Pancreas (tissue), 10 donors: ENCODE results near the gene SBK1. TPM values are rescaled to one million over a fixed set of nuclear protein-coding genes. Genes with fewer than 3 reads are reported as not detected.

Experiments
- ATAC-seq, 4 donors: fragments of 200-7000 bp; cut with Tn5 transposase; one replicate each; pipeline versions ENCODE4 v1.8.0 to v1.9.1; 2020; ENCODE audit warnings: mild to moderate bottlenecking in 4 of 4, moderate library complexity in 4 of 4
- DNase-seq, 6 donors: peaks; one replicate each; pipeline ENCODE4 v3.0.0-alpha.2; 2020
- FAIRE-seq: peaks from 2 replicates; lab custom pipeline; 2012; peaks lifted over from hg19 to GRCh38; lab: Jason Lieb, UNC
- H3K27ac ChIP-seq, 4 donors: fragments of 200-600 bp; sonication (generic); 1 replicate in 3 of 4; 2 replicates in 1 of 4; pipeline versions ENCODE4 v1.5.0 to v1.8.0; 2020
- H3K27me3 ChIP-seq, 4 donors: fragments of 200-600 bp; one replicate each; pipeline ENCODE4 v1.8.0; 2021
- H3K36me3 ChIP-seq, 3 donors: fragments of 200-600 bp; sonication (generic) in 1 of 3; one replicate each; pipeline versions ENCODE4 v1.5.0 to v1.8.0; 2020 to 2021
- H3K4me1 ChIP-seq, 3 donors: fragments of 200-600 bp; one replicate each; pipeline ENCODE4 v1.8.0; 2021
- H3K4me3 ChIP-seq, 4 donors: fragments of 200-600 bp; sonication (generic) in 2 of 4; one replicate each; pipeline versions ENCODE4 v1.5.0 to v1.8.0; 2020 to 2021
- H3K9me3 ChIP-seq, 4 donors: fragments of 200-600 bp; one replicate each; pipeline ENCODE4 v1.8.0; 2021
- WGBS, 2 donors: extraction: QIAGEN DNeasy Blood & Tissue Kit; methylation state at CpG; one replicate each; pipeline ENCODE4 v1.1.7; 2013; 5-methylcytosine and 5-hydroxymethylcytosine counted together
- intact Hi-C, 3 donors: fragments of 100-400 bp; cut with DNase I; formaldehyde crosslinking; loops; one replicate each; pipeline versions ENCODE4 v1.11.1 to v1.14.2; 2022
- polyA plus RNA-seq, 2 donors: library from polyadenylated mRNA; stranded (reverse); fragments of 200-250 nt; gene quantifications; one replicate each; pipeline ENCODE4 v1.2.3, GENCODE V29; 2013
- total RNA-seq, 6 donors: library from RNA; stranded (reverse); fragmentation: NEBNext Ultra II Directional in 4 of 6; extraction: Animal tissue kit (Norgen Biotek cat#: 25700) in 4 of 6; gene quantifications; one replicate each; pipeline versions ENCODE4 v1.2.1 to v1.2.4, GENCODE V29; 2021 to 2023
- TF ChIP-seq, protein P1 (sequence below), 4 donors: fragments of 200-600 bp; sonication (generic) in 3 of 4; IDR thresholded peaks; one replicate each; pipeline versions ENCODE4 v1.5.0 to v1.8.0; 2021; ENCODE audit warnings: antibody characterized with exemption in 4 of 4
- donor health status: healthy with polysubstance abuse.
- donor health status: DM: no; HTN: no; CAD: no; lungs with moderate emphysema.
- donor health status: DM: no; HTN: no; CAD: no.
- donor health status: control.
- donor health status: control.
- donor health status: Bipolar disorder and iron deficiency.
- donor health status: DM: yes; HTN: yes; CAD: no.
- donor health status: DM: no; HTN: no; CAD: no.
- donor health status: DM: no; HTN: no; CAD: no.
- donor health status: DM: yes; HTN: yes; CAD: no.

The SBK1 gene
- total and polyA plus RNA-seq, 8 donors: 0.96 to 4.0 (median 1.5) TPM

DNA sequence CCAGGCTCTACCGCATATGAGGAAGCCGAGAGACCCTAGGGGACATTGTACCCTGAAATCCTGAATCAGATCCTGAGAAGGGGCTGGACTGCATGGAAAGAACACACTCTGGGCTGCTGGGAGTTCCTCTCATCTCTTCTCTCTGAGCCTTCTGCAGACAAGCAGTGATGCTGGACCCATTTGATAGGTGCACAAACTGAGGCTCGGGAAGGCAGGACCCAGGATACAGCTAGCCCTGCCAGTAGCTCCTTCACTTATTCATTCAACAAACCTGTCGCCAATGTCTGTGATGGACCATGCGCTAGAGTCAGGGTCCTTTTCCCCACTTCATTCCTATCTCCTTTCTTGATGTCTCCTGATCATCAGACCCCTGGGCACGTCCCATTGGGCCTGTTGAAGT is 1.9 kb downstream of the SBK1 start:
- Histone ChIP-seq H3K9me3 (no peaks in the 10 kb centered on the region), H3K27me3 (no peaks in the 10 kb centered on the region), H3K4me3 (no peak overlapping the region), H3K36me3 (no peaks in the 10 kb centered on the region), H3K27ac (no peak overlapping the region), H3K4me1 (peaks cover 0 to under 1% (median 0%) of the 10 kb centered on the region in 3 donors)
- TF ChIP-seq, protein P1, sequence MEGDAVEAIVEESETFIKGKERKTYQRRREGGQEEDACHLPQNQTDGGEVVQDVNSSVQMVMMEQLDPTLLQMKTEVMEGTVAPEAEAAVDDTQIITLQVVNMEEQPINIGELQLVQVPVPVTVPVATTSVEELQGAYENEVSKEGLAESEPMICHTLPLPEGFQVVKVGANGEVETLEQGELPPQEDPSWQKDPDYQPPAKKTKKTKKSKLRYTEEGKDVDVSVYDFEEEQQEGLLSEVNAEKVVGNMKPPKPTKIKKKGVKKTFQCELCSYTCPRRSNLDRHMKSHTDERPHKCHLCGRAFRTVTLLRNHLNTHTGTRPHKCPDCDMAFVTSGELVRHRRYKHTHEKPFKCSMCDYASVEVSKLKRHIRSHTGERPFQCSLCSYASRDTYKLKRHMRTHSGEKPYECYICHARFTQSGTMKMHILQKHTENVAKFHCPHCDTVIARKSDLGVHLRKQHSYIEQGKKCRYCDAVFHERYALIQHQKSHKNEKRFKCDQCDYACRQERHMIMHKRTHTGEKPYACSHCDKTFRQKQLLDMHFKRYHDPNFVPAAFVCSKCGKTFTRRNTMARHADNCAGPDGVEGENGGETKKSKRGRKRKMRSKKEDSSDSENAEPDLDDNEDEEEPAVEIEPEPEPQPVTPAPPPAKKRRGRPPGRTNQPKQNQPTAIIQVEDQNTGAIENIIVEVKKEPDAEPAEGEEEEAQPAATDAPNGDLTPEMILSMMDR (IDR thresholded peaks at IDR 0.05): no peak
- ATAC-seq: no peak
- intact Hi-C loops: no loop called here
- 87 to 89% methylated on average over 6 of the region's 6 CpGs for WGBS, 2 donors
- no peak for FAIRE-seq
- DNase-seq: no peak

DNA sequence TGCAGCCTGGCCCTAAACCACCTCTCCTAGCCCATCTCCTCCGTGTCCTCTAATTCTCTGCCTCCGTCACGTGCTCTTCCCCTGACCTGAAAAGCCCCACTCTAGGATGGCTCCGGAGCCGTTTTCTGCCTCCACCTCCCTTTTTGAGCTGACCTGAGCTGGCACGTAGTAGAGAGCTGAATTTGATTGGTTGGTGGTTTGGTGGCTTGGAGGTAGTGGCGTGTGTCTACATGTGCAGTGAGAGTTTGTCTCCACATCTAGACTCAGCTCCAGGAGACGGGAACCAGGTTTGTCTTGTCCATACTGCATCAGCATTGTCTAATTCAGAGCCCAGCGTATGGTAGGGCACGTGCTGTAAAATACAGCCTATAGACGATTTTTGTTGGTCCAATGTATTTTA is 3.0 kb downstream of the SBK1 start:
- Histone ChIP-seq H3K4me1 (no peaks in the 10 kb centered on the region), H3K9me3 (no peaks in the 10 kb centered on the region), H3K27ac (no peak overlapping the region), H3K4me3 (no peak overlapping the region), H3K36me3 (no peaks in the 10 kb centered on the region), H3K27me3 (no peaks in the 10 kb centered on the region)
- WGBS, 2 donors: 86 to 90% methylated on average over 11 of the region's 11 CpGs
- no peak for FAIRE-seq
- no peak for DNase-seq
- ATAC-seq: no peak
- intact Hi-C loops: no loop called here
- TF ChIP-seq, protein P1 (IDR thresholded peaks at IDR 0.05): no peak

DNA sequence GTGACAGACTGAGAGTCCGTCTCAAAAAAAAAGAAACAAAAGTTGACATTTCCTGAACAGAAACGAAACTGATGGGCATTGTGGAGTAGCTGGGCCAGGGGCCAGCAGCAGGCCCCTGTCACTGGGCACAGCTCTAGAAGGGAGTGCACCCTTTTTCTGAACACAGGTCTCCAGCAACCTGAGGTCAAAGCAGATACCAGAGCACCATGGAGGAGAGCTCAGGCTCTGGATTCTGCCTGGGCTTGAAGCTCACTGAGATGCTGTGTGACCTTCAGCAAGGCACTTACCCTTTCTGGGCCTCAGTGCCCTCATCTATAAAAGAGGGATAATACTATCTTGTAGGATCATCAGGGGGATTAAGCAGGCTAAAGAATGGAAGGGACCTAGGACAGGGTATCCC is 5.0 kb downstream of the SBK1 start:
- Histone ChIP-seq H3K27me3 (no peaks in the 10 kb centered on the region), H3K27ac (no peak overlapping the region), H3K4me3 (no peak overlapping the region), H3K9me3 (no peaks in the 10 kb centered on the region), H3K4me1 (no peaks in the 10 kb centered on the region), H3K36me3 (no peaks in the 10 kb centered on the region)
- no peak for ATAC-seq
- TF ChIP-seq, protein P1 (IDR thresholded peaks at IDR 0.05): no peak
- intact Hi-C loops: no loop called here
- FAIRE-seq: no peak
- WGBS, 2 donors: 61 to 81% methylated on average over 2 of the region's 2 CpGs
- DNase-seq: no peak

DNA sequence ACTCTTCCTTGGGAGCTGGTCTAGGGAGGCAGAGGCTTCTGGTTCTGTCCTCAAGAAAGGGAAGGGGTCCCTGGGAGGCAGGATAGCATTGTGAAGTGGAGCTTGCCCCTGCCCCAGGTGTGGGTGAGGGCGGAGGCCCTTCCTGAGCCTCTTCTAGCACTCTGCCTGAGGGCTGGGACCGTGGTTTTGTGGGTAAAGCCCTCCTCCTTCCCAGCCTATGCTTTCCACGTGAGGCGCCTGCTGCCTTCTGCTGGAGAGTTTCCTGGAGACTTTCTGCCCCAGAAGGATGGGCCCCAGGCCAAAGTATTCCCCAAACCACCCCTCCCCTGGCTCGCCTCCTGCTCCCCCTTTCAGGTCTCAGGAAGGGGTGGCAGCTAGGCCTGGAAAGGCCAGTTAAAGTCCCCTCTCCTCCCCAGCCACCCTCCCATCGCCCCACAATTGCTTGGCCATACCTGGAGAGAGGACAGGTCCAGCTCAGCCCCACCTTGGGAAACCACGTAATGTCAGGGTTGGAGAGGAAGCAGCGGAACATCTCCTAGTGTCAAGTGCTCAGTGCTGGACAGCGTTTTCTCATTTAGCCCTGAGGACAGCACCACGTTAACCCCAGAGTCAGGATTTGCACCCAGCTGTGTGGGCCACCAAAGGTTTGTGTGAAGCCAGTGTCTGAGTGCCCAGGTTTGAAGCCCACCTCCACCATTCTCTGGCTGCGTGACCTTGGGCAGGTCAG is 5.6 kb downstream of the SBK1 start:
- ATAC-seq: no peak
- Histone ChIP-seq H3K4me1 (no peaks in the 10 kb centered on the region), H3K27ac (no peak overlapping the region), H3K27me3 (no peaks in the 10 kb centered on the region), H3K4me3 (no peak overlapping the region), H3K9me3 (no peaks in the 10 kb centered on the region), H3K36me3 (no peaks in the 10 kb centered on the region)
- intact Hi-C loops: no loop called here
- 72 to 73% methylated on average over 11 of the region's 11 CpGs for WGBS, 2 donors
- DNase-seq: no peak
- TF ChIP-seq, protein P1 (IDR thresholded peaks at IDR 0.05): no peak
- FAIRE-seq: no peak

DNA sequence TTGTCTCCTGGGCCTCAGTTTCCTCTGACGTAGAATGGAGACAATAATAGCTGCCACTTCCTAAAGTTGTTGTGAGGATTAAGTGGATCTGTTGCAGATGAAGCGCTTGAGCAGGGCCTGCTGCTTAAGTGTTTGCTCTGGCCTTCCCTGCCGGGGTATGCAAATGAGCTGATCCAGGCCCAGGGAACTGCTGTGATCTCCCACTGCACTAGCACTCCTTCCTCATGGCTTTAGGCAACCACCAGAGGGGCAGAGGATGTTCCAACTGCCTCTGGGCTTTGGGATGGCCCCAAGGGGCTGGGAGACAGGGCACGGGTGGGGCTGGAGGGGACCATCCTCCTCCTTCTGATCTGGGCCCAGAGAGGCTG is 6.2 kb downstream of the SBK1 start:
- intact Hi-C loops: no loop called here
- 78 to 80% methylated on average over 4 of the region's 4 CpGs for WGBS, 2 donors
- TF ChIP-seq, protein P1 (IDR thresholded peaks at IDR 0.05): no peak
- FAIRE-seq (no peak), ATAC-seq (no peak), DNase-seq (no peak)
- H3K36me3 ChIP-seq: no peaks in the 10 kb centered on the region
- no peak overlapping the region for H3K4me3 ChIP-seq
- H3K27ac ChIP-seq: no peak overlapping the region
- no peaks in the 10 kb centered on the region for H3K9me3 ChIP-seq
- H3K4me1 ChIP-seq: no peaks in the 10 kb centered on the region
- H3K27me3 ChIP-seq: no peaks in the 10 kb centered on the region
